WERI-Rb-1 (cell line): Measurements from ENCODE around the gene PRM1.
A peak's percentile ranks its signal among the peaks of the same experiment; 100 is the strongest.

Experiments used
- DNase-seq: peaks from one replicate; pipeline ENCODE4 v3.0.0-alpha.2; 2020
- H3K27ac ChIP-seq: fragments of 250-450 bp; sonication (Bioruptor Pico); 2 replicates; pipeline ENCODE4 v1.5.1; 2020; ENCODE audit warnings: mild to moderate bottlenecking, moderate library complexity
- H3K27me3 ChIP-seq: fragments of 250-450 bp; sonication (Bioruptor Pico); 2 replicates; pipeline ENCODE4 v1.5.1; 2021; ENCODE audit warnings: mild to moderate bottlenecking, low read depth, moderate library complexity; ENCODE audit not compliant: insufficient read depth, severe bottlenecking
- H3K36me3 ChIP-seq: fragments of 250-450 bp; sonication (Bioruptor Pico); 2 replicates; pipeline ENCODE4 v1.5.1; 2020; ENCODE audit warnings: mild to moderate bottlenecking, moderate library complexity
- H3K4me3 ChIP-seq: 2 replicates; pipeline ENCODE4 v1.5.1; 2011; ENCODE audit warnings: low read depth, mild to moderate bottlenecking, control low read depth, low read length
- H3K9me3 ChIP-seq: fragments of 250-450 bp; sonication (Bioruptor Pico); 2 replicates; pipeline ENCODE4 v1.5.1; 2021; ENCODE audit warnings: mild to moderate bottlenecking, moderate library complexity; ENCODE audit not compliant: severe bottlenecking
- CTCF ChIP-seq: IDR thresholded peaks from 2 replicates; pipeline ENCODE4 v1.5.1; 2011; ENCODE audit warnings: low read depth, mild to moderate bottlenecking, control low read depth, inconsistent platforms, low read length

The PRM1 gene

GRCh38 chr16:11322823-11323222, 41.7 kb upstream of the PRM1 start:
- Histone ChIP-seq H3K27me3 (no peaks in the 10 kb centered on the region), H3K9me3 (no peaks in the 10 kb centered on the region), H3K27ac (no peak overlapping the region), H3K36me3 (no peaks in the 10 kb centered on the region), H3K4me3 (no peak overlapping the region)
- no peak for TF ChIP-seq CTCF
- DNase-seq, result no peak

GRCh38 chr16:11321662-11322061, 40.5 kb upstream of the PRM1 start:
- DNase-seq, result no peak
- no peaks in the 10 kb centered on the region for H3K27me3 ChIP-seq
- H3K4me3 ChIP-seq, result no peak overlapping the region
- no peak overlapping the region for H3K27ac ChIP-seq
- no peaks in the 10 kb centered on the region for H3K9me3 ChIP-seq
- no peak for TF ChIP-seq CTCF
- no peaks in the 10 kb centered on the region for H3K36me3 ChIP-seq

- no peak for TF ChIP-seq CTCF
- peak; percentile 73 for DNase-seq
- H3K27ac ChIP-seq, result no peak overlapping the region
- H3K9me3 ChIP-seq, result no peaks in the 10 kb centered on the region
- no peak overlapping the region for H3K4me3 ChIP-seq
- no peaks in the 10 kb centered on the region for H3K27me3 ChIP-seq
- H3K36me3 ChIP-seq, result no peaks in the 10 kb centered on the region
These were observed 39.0 kb upstream of the PRM1 start for GRCh38 chr16:11320170-11320569.

GRCh38 chr16:11319529-11320146, 38.5 kb upstream of the PRM1 start:
- DNase-seq, result no peak
- Histone ChIP-seq H3K27me3 (no peaks in the 10 kb centered on the region), H3K27ac (no peak overlapping the region), H3K9me3 (no peaks in the 10 kb centered on the region), H3K36me3 (no peaks in the 10 kb centered on the region), H3K4me3 (no peak overlapping the region)
- no peak for TF ChIP-seq CTCF

- no peaks in the 10 kb centered on the region for H3K36me3 ChIP-seq
- no peak overlapping the region for H3K4me3 ChIP-seq
- no peaks in the 10 kb centered on the region for H3K27me3 ChIP-seq
- TF ChIP-seq CTCF, result no peak
- no peak for DNase-seq
- H3K27ac ChIP-seq, result no peak overlapping the region
- no peaks in the 10 kb centered on the region for H3K9me3 ChIP-seq
These were observed 37.7 kb upstream of the PRM1 start for GRCh38 chr16:11318817-11319216.
